Trophoblast cell (in vitro differentiated cells and primary cell): Measurements from ENCODE around the gene CRLF3.
"Not testable (repeated sequence)": the region's sequence is repeated elsewhere in the genome, so short reads cannot be mapped to it uniquely, and the experiment has no call there.

ENCODE experiments used
- DNase-seq, 2 donors: peaks; one replicate each; pipeline ENCODE4 v3.0.0-alpha.2; 2016
- H2AFZ ChIP-seq: 2 replicates; pipeline ENCODE4 v1.6.1; 2013; ENCODE audit warnings: low read length, moderate library complexity, mild to moderate bottlenecking; ENCODE audit not compliant: insufficient read depth, poor library complexity
- H2AK5ac ChIP-seq: 2 replicates; pipeline ENCODE4 v1.6.1; 2013; ENCODE audit warnings: mild to moderate bottlenecking, low read length
- H2BK120ac ChIP-seq: 2 replicates; pipeline ENCODE4 v1.6.1; 2013; ENCODE audit warnings: low read length, mild to moderate bottlenecking, moderate library complexity; ENCODE audit not compliant: insufficient read depth, poor library complexity
- H2BK12ac ChIP-seq: 2 replicates; pipeline ENCODE4 v1.6.1; 2013; ENCODE audit warnings: mild to moderate bottlenecking, low read length, moderate library complexity
- H2BK5ac ChIP-seq: 2 replicates; pipeline ENCODE4 v1.6.1; 2013; ENCODE audit warnings: low read length, low read depth, moderate library complexity, mild to moderate bottlenecking; ENCODE audit not compliant: poor library complexity
- H3K14ac ChIP-seq: 2 replicates; pipeline ENCODE4 v1.6.1; 2013; ENCODE audit warnings: mild to moderate bottlenecking, low read length
- H3K18ac ChIP-seq: 2 replicates; pipeline ENCODE4 v1.6.1; 2013; ENCODE audit warnings: mild to moderate bottlenecking, low read length
- H3K23ac ChIP-seq: 2 replicates; pipeline ENCODE4 v1.6.1; 2013; ENCODE audit warnings: low read length
- H3K27ac ChIP-seq: 2 replicates; pipeline ENCODE4 v1.5.1; 2013; ENCODE audit warnings: low read depth, mild to moderate bottlenecking, inconsistent platforms, low read length, moderate library complexity
- H3K27me3 ChIP-seq: 2 replicates; pipeline ENCODE4 v1.6.1; 2013; ENCODE audit warnings: inconsistent platforms, mild to moderate bottlenecking, low read length, moderate library complexity; ENCODE audit not compliant: insufficient read depth
- H3K36me3 ChIP-seq, 2 experiments: 1 replicate in 1 of 2; 2 replicates in 1 of 2; pipeline ENCODE4 v1.6.1; 2013; ENCODE audit warnings: low read length in 2 of 2, mild to moderate bottlenecking in 2 of 2, moderate library complexity in 1 of 2; ENCODE audit not compliant: insufficient read depth in 2 of 2, control insufficient read depth in 1 of 2
- H3K4ac ChIP-seq: 2 replicates; pipeline ENCODE4 v1.6.1; 2013; ENCODE audit warnings: low read depth, mild to moderate bottlenecking, low read length, moderate library complexity
- H3K4me1 ChIP-seq, 2 experiments: 1 replicate in 1 of 2; 2 replicates in 1 of 2; pipeline ENCODE4 v1.6.1; 2013; ENCODE audit warnings: low read length in 2 of 2, mild to moderate bottlenecking in 2 of 2, moderate library complexity in 1 of 2; ENCODE audit not compliant: insufficient read depth in 2 of 2, control insufficient read depth in 1 of 2
- H3K4me2 ChIP-seq: 2 replicates; pipeline ENCODE4 v1.6.1; 2013; ENCODE audit warnings: inconsistent platforms, mild to moderate bottlenecking, low read length, moderate library complexity
- H3K4me3 ChIP-seq: 2 replicates; pipeline ENCODE4 v1.5.1; 2013; ENCODE audit warnings: mild to moderate bottlenecking, low read depth, low read length, inconsistent platforms
- H3K79me1 ChIP-seq: one replicate; pipeline ENCODE4 v1.6.1; 2013; ENCODE audit warnings: low read length
- H3K79me2 ChIP-seq: 2 replicates; pipeline ENCODE4 v1.6.1; 2013; ENCODE audit warnings: low read length, mild to moderate bottlenecking; ENCODE audit not compliant: control insufficient read depth, insufficient read depth, poor library complexity
- H3K9ac ChIP-seq: 2 replicates; pipeline ENCODE4 v1.6.1; 2013; ENCODE audit warnings: mild to moderate bottlenecking, low read length
- H3K9me3 ChIP-seq: 2 replicates; pipeline ENCODE4 v1.6.1; 2013; ENCODE audit warnings: low read depth, mild to moderate bottlenecking, control low read depth, inconsistent platforms, low read length; ENCODE audit not compliant: insufficient read depth
- H4K12ac ChIP-seq: 2 replicates; pipeline ENCODE4 v1.6.1; 2013; ENCODE audit warnings: low read depth, mild to moderate bottlenecking, low read length, moderate library complexity
- H4K8ac ChIP-seq: 2 replicates; pipeline ENCODE4 v1.6.1; 2013; ENCODE audit warnings: low read depth, mild to moderate bottlenecking, low read length, moderate library complexity
- H4K91ac ChIP-seq: one replicate; pipeline ENCODE4 v1.6.1; 2013; ENCODE audit warnings: low read depth, mild to moderate bottlenecking, low read length, moderate library complexity
- WGBS: extraction: QIAGEN DNeasy Blood & Tissue Kit; methylation state at CpG from one replicate; pipeline ENCODE4 v1.1.7; 2013; ENCODE audit warnings: missing lambda C conversion rate; ENCODE audit not compliant: insufficient read length, insufficient coverage; ENCODE audit errors: extremely low coverage; 5-methylcytosine and 5-hydroxymethylcytosine counted together

The CRLF3 gene

GRCh38 chr17:30782206-30782605, 42.3 kb downstream of the CRLF3 start:
- H3K4me1 ChIP-seq = no peaks in the 10 kb centered on the region
- no peak overlapping the region for H3K14ac ChIP-seq
- no peak overlapping the region for H3K27ac ChIP-seq

GRCh38 chr17:30780343-30780742, 44.1 kb downstream of the CRLF3 start:
- Histone ChIP-seq H3K18ac (no peak overlapping the region), H3K36me3 (peaks cover 26 to 33% of the 10 kb centered on the region in 2 experiments), H2BK12ac (no peak overlapping the region), H3K14ac (no peak overlapping the region), H3K4me1 (no peaks in the 10 kb centered on the region), H3K23ac (no peak overlapping the region), H3K79me2 (no peaks in the 10 kb centered on the region), H2AK5ac (no peak overlapping the region), H2BK120ac (no peak overlapping the region), H4K12ac (no peak overlapping the region), H2BK5ac (no peak overlapping the region), H2AFZ (no peak overlapping the region), H3K4me2 (no peak overlapping the region), H3K79me1 (no peaks in the 10 kb centered on the region), H3K27ac (no peak overlapping the region), H3K9me3 (no peaks in the 10 kb centered on the region), H3K9ac (no peak overlapping the region), H3K27me3 (no peaks in the 10 kb centered on the region), H3K4ac (no peak overlapping the region), H4K91ac (no peak overlapping the region), H3K4me3 (no peak overlapping the region), H4K8ac (no peak overlapping the region)
- WGBS = no CpG with 5 or more reads among the region's 6 CpGs
- DNase-seq = no peak

More at GRCh38 chr17:30782206-30782605, 42.3 kb downstream of the CRLF3 start:
- peaks cover 32 to 36% of the 10 kb centered on the region in 2 experiments for H3K36me3 ChIP-seq
- no peaks in the 10 kb centered on the region for H3K9me3 ChIP-seq
- H2BK5ac ChIP-seq = no peak overlapping the region
- no peak for DNase-seq
- H2BK120ac ChIP-seq = no peak overlapping the region
- no peaks in the 10 kb centered on the region for H3K79me2 ChIP-seq
- no peak overlapping the region for H4K8ac ChIP-seq
- no peak overlapping the region for H2BK12ac ChIP-seq
- no peak overlapping the region for H3K4me3 ChIP-seq
- no peak overlapping the region for H3K18ac ChIP-seq
- H2AK5ac ChIP-seq = no peak overlapping the region
- no peak overlapping the region for H3K9ac ChIP-seq
- no peaks in the 10 kb centered on the region for H3K27me3 ChIP-seq
- no peaks in the 10 kb centered on the region for H3K79me1 ChIP-seq
- H4K12ac ChIP-seq = no peak overlapping the region
- WGBS = no CpG with 5 or more reads among the region's 2 CpGs
- no peak overlapping the region for H4K91ac ChIP-seq
- H3K4me2 ChIP-seq = no peak overlapping the region
- no peak overlapping the region for H3K23ac ChIP-seq
- H2AFZ ChIP-seq = no peak overlapping the region
- no peak overlapping the region for H3K4ac ChIP-seq

GRCh38 chr17:30768771-30769170, 55.7 kb downstream of the CRLF3 start:
- not testable (repeated sequence) for H3K4me2 ChIP-seq, H3K27ac ChIP-seq, H3K9me3 ChIP-seq, H3K79me2 ChIP-seq, H2AK5ac ChIP-seq, H4K12ac ChIP-seq, H4K91ac ChIP-seq, H3K4me1 ChIP-seq, H2BK120ac ChIP-seq, H2AFZ ChIP-seq, H3K23ac ChIP-seq, H3K79me1 ChIP-seq, H3K14ac ChIP-seq, DNase-seq, H2BK12ac ChIP-seq, H4K8ac ChIP-seq, H3K4ac ChIP-seq, H3K9ac ChIP-seq, H3K4me3 ChIP-seq, H3K18ac ChIP-seq, H3K27me3 ChIP-seq, H2BK5ac ChIP-seq
- H3K36me3 ChIP-seq = peaks cover 7 to 22% of the 10 kb centered on the region in 2 experiments
- WGBS = no CpG with 5 or more reads among the region's 3 CpGs

GRCh38 chr17:30767641-30768404, 56.7 kb downstream of the CRLF3 start:
- H3K9ac ChIP-seq, H3K4me3 ChIP-seq, H2AK5ac ChIP-seq, H3K27ac ChIP-seq, H4K8ac ChIP-seq, H3K4me2 ChIP-seq, H3K9me3 ChIP-seq, H3K4ac ChIP-seq, H3K14ac ChIP-seq, H2AFZ ChIP-seq, H3K18ac ChIP-seq, H2BK5ac ChIP-seq, H4K12ac ChIP-seq, H4K91ac ChIP-seq, H2BK12ac ChIP-seq, H2BK120ac ChIP-seq, H3K79me2 ChIP-seq, H3K4me1 ChIP-seq, H3K23ac ChIP-seq, H3K27me3 ChIP-seq, H3K79me1 ChIP-seq: not testable (repeated sequence)
- peak; percentile 6 to 42 for DNase-seq
- H3K36me3 ChIP-seq = peaks cover 7 to 23% of the 10 kb centered on the region in 2 experiments
- WGBS = no CpG with 5 or more reads among the region's 14 CpGs
